Occipital lobe (tissue), 2 donors: ENCODE measurements around the gene C17orf107. TPM values are rescaled to one million over a fixed set of nuclear protein-coding genes. Genes with fewer than 3 reads are reported as not detected.

Source experiments
- DNase-seq: peaks from one replicate; lab custom pipeline; 2025; lab: John Stamatoyannopoulos, UW
- total RNA-seq: library from RNA; depleted of rRNA; stranded (reverse); fragments of >200 nt; gene quantifications from one replicate; pipeline ENCODE4 v1.2.3, GENCODE V29; 2014

Gene C17orf107
- total RNA-seq, 1 donor from 2014 or later = 6.9 TPM

DNA sequence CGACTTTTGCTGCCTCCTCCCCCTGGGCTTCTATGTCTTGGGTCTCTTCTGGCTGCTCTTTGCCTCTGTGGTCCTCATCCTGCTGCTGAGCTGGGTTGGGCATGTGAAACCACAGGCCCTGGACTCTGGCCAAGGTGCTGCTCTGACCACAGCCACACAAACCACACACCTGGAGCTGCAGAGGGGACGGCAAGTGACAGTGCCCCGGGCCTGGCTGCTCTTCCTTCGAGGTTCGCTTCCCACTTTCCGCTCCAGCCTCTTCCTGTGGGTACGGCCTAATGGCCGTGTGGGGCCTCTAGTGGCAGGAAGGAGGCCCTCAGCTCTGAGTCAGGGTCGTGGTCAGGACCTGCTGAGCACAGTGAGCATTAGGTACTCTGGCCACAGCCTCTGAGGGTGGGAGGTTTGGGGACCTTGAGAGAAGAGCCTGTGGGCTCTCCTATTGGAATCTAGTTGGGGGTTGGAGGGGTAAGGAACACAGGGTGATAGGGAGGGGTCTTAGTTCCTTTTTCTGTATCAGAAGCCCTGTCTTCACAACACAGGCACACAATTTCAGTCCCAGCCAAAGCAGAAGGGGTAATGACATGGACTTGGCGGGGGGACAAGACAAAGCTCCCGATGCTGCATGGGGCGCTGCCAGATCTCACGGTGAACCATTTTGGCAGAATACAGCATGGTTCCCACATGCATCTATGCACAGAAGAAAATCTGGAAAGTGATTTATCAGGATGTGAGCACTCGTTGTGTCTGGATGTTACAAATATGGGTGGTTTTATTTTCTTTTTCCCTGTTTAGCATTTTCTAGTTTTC lies 35.0 kb downstream of the C17orf107 start:
- no peak for DNase-seq

- no peak for DNase-seq
Observed at GRCh38 chr17:4935650-4936049, 36.3 kb downstream of the C17orf107 start.

DNA sequence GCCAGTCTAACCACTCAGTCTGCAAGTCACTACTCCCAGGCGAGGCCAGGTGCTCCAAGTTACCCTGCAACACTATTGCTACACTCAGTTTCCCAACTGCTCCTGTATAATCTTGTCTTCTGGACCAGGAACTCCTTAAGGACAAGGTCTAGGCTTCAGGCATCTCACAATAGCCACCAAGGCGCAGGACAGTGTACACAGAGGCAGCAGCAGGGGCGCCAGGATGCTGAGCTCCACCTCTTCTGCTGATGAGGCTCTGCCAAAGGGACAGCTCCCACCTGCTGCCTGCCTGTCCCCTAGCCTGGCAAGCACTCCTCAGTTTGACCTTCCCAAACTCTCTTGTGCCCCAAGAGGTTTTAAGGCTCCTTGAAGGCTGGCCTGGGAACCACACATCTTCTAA lies 37.1 kb downstream of the C17orf107 start:
- no peak for DNase-seq

- no peak for DNase-seq
Observed at GRCh38 chr17:4937553-4937952, 38.2 kb downstream of the C17orf107 start.

DNA sequence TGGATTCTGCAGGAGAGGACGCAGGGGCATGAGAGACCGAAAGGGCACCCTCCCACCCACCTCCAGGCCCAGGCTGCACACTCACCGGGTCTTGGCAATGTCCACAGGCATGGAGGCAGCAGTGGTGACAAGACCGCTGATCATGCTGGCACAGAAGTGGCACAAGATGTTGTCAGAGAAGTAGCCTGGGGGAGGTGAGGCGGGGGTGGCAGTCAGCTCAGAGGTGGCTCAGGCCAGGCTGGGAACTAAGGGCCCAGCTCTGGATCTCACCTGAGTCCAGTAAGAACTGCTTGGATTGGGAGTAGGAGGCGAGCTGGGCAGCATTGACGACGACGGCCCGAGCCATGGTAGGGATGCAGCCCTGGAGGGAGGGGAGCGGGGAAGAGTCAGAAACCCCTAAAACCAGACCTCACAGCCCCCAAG lies 38.7 kb downstream of the C17orf107 start:
- DNase-seq = no peak

DNA sequence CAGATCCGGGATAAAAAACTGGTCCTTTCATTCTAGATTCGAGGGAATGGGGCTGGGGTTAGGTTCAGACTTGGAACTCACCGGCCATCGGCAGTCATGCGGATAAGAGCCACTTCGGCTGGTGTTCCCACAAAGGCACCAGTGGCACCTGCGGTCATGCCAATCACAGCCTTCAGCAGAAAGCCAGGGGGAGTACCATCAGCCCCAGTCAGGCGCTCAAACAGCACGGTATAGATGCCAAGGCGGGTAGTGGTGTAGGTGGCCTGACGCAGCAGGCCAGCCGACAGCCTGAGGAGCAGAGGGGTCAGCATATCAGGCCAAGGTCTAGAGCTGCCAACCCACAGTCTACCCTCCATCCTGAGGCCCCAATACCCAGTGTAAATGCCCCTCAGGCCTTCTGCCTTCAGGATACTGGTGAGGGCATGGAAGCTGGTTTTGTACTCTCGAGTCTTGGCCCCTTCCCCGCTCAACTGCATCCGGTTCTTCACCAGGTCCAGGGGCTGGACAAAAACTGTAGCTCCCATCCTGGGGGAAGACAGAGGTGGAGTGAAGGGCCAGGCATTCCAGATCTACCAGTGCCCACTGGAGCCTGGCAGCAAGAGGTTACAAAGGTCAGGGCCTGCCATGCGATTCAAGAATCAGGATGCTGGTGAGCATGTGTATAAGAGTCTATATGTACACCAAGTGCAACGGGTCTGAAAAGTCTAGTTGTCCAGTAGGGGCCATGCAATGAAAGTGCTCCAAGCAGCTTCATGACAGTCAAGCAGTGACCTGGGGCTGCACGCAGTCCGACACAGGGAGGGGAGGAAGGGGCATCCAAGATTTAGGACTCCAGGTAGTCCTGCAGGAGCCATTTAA lies 39.6 kb downstream of the C17orf107 start:
- DNase-seq = no peak

GRCh38 chr17:4939546-4939795 lies 40.1 kb downstream of the C17orf107 start:
- no peak for DNase-seq

- DNase-seq = peak; percentile 97
Observed at GRCh38 chr17:4939796-4940554, 40.6 kb downstream of the C17orf107 start, which contains the start of the genes RNF167 and SLC25A11. Gene RNF167, plus strand, starts transcription at chr17:4940268. Its CDS starts 642 bp downstream, at chr17:4940910. Gene SLC25A11, minus strand, starts transcription at chr17:4940046. Its CDS starts 136 bp downstream, at chr17:4939910.

GRCh38 chr17:4940555-4941318 lies 41.4 kb downstream of the C17orf107 start:
- DNase-seq = no peak

DNA sequence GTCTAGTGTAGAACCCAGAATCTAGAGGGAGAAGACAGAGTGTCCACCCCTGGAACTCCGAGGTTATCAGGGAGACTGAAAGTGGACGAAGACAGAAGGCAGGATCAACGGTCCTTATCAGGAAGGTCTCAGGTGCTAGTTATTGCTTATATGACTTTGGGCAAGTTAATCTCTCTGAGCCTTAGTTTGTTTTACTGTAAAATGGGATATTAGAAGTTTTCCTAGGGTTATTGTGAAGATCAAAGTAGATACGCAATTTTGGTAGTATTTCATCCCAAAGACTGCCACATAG lies 41.9 kb downstream of the C17orf107 start:
- DNase-seq = no peak

GRCh38 chr17:4942760-4943508 lies 43.6 kb downstream of the C17orf107 start:
- no peak for DNase-seq

GRCh38 chr17:4944163-4944553 lies 44.8 kb downstream of the C17orf107 start:
- DNase-seq = no peak

DNA sequence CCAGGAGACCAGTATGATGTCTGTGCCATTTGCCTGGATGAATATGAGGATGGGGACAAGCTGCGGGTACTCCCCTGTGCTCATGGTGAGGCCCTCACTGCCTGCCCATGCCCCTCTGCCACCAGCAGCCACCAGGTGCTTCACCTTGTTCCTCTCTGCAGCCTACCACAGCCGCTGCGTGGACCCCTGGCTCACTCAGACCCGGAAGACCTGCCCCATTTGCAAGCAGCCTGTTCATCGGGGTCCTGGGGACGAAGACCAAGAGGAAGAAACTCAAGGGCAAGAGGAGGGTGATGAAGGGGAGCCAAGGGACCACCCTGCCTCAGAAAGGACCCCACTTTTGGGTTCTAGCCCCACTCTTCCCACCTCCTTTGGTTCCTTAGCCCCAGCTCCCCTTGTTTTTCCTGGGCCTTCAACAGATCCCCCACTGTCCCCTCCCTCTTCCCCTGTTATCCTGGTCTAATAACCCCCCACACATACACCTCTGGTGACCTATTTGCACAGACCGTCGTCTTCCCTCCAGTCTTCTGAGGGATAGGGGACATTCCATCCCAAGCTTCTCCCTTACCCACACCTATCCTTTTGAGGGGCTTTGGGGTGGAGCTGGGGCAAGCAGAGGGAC lies 45.3 kb downstream of the C17orf107 start:
- no peak for DNase-seq

DNA sequence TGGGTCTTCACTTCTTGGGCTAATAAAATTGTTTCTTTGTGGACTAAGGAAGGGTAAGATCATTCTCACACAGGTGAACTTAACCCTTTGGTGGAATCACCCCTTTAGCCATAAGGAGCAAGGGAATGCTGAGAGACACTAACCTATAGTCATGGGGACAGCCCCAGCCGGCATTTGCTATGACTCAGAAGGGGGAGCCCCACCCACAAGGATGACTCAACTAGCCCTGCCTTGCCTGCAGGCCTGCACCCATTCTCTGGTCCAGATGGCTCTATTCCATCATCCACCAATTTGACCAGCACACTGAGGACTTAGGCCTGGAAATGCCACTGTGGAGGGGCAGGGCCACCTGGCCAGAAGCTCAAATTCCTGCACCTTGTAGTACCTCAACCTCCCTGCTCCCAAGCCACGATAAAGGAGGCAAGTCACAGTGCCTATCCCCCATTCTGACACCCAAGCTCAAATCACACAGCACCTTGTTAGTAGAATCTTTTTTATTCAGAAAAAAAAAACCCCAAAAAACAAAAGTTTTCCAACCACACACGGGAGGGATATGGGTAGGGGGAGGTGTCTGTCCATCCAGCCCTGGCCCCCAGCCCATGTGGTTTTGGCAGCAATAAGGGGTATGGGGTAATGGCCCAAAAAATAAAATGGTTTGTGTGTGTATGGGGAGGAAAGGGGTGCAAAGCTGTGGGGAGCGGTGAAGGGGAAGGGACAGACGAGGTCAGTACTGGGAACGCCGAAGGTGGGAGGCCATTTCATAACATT lies 46.0 kb downstream of the C17orf107 start:
- peak; percentile 53 for DNase-seq

GRCh38 chr17:4945944-4946280 lies 46.6 kb downstream of the C17orf107 start:
- DNase-seq = no peak

- no peak for DNase-seq
Observed at GRCh38 chr17:4946312-4946976, 47.1 kb downstream of the C17orf107 start.

DNA sequence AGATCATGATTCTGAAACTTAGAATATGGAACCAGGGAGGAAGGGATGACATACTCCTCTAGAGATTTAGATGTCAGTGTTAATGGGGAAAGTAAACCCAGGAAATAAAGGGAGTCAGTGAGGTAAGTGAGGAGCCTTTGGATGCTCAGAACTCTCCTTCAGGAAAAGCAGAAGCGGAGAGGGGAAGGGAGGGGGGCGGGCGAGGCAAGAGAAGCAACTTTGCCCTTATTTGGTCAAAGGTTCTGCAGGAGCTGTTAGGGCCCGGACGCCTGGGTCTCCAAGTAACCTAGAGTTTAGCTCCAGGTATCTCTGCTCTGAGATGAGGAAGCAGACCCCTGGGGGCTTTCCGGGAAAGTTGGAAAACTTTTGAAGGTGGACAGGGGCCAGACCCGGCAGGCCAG lies 47.7 kb downstream of the C17orf107 start:
- no peak for DNase-seq

GRCh38 chr17:4947411-4948165 lies 48.3 kb downstream of the C17orf107 start:
- DNase-seq = no peak
